Fibroblast of villous mesenchyme (primary cell): ENCODE measurements around the gene ZNF165. TPM values are rescaled to one million over a fixed set of nuclear protein-coding genes. Genes with fewer than 3 reads are reported as not detected.
A peak's percentile ranks its signal among the peaks of the same experiment; 100 is the strongest.
"Not testable (repeated sequence)": the region's sequence is repeated elsewhere in the genome, so short reads cannot be mapped to it uniquely, and the experiment has no call there.

ENCODE experiments used
- DNase-seq: peaks from one replicate; pipeline ENCODE4 v3.0.0-alpha.2; 2010; ENCODE audit warnings: low read depth
- H3K4me3 ChIP-seq: 2 replicates; pipeline ENCODE4 v1.5.1; 2011; ENCODE audit warnings: low read depth, mild to moderate bottlenecking, low read length
- CTCF ChIP-seq: IDR thresholded peaks from 2 replicates; pipeline ENCODE4 v1.5.1; 2012; ENCODE audit warnings: low read depth, mild to moderate bottlenecking, low read length; ENCODE audit not compliant: insufficient read depth
- total RNA-seq: library from RNA; depleted of rRNA; stranded (reverse); fragments of >200 nt; gene quantifications from 2 replicates; pipeline ENCODE4 v1.2.3, GENCODE V29; 2012

ZNF165 gene
- total RNA-seq, result 0.32 and 0.86 TPM in 2 replicates

DNA sequence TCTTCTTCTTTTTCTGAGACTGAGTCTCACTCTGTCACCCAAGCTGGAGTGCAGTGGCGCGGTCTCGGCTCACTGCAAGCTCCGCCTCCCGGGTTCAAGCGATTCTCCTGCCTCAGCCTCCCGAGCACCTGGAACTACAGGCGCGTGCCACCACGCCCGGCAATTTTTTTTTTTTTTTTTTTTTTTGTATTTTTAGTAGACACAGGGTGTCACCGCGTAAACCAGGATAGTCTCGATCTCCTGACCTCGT is at the start of gene ZNF165:
Gene ZNF165, plus strand, starts transcription at position 188 of the 250 bp plus-strand sequence. CDS start 4,913 bp downstream, outside the sequence.
- not testable (repeated sequence) for DNase-seq

DNA sequence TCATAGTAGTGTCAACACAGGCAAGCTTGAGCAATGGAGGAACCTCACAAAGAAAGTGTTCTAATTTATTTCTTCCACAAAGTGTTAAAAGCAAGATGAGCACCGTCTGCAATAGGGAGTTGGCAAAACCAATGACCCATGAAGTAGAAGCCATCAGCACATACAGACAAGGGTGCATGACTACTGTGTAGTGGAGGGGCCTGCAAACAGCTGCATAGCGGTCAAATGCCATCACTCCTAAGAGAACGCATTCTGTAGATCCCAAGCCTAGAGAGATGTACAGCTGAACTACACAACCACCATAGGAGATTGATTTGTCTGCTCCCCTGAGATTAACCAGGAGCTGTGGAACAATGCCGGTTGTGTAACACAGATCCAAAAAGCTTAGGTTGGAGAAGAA is 26.8 kb upstream of the ZNF165 start:
- no peak for DNase-seq
- H3K4me3 ChIP-seq, result no peak overlapping the region
- TF ChIP-seq CTCF, result no peak

More for the DNA sequence above, at the start of gene ZNF165:
- H3K4me3 ChIP-seq, result peak within 1 kb of the TSS; percentile 89

- DNase-seq, result no peak
- no peak overlapping the region for H3K4me3 ChIP-seq
- no peak for TF ChIP-seq CTCF
These were observed 20.0 kb upstream of the ZNF165 start for GRCh38 chr6:28060405-28060804.

- no peak for TF ChIP-seq CTCF
- DNase-seq, result no peak
These were observed 16.1 kb upstream of the ZNF165 start for GRCh38 chr6:28064272-28064671.

DNA sequence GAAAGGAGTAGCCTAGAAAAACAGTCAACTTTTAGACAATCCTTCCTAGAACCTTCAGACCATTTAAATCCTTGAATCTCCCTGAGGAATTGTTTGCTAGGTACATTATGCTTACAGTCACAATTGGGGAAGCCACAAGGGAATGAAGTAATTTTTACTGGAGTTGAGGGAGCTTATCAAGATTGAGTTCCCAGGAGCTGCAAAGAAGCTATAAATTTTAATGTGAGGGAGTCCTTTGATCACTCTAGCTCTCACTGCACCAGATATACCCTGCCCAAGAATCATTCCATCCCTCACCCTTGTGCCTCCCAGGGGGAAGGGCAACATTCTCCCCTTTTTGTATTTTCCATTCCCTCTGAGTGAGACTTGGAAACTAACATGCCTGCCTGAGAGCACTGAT is 12.3 kb upstream of the ZNF165 start:
- DNase-seq, result no peak
- TF ChIP-seq CTCF, result no peak
- H3K4me3 ChIP-seq, result no peak overlapping the region

More at GRCh38 chr6:28064272-28064671, 16.1 kb upstream of the ZNF165 start:
- no peak overlapping the region for H3K4me3 ChIP-seq

GRCh38 chr6:28070968-28071367 is 9.4 kb upstream of the ZNF165 start:
- DNase-seq, result not testable (repeated sequence)

GRCh38 chr6:28078050-28078449 is 2.3 kb upstream of the ZNF165 start:
- H3K4me3 ChIP-seq, result no peak overlapping the region
- DNase-seq, result no peak
- TF ChIP-seq CTCF, result no peak

More at GRCh38 chr6:28070968-28071367, 9.4 kb upstream of the ZNF165 start:
- not testable (repeated sequence) for H3K4me3 ChIP-seq

- DNase-seq, result no peak
- H3K4me3 ChIP-seq, result no peak overlapping the region
- no peak for TF ChIP-seq CTCF
These were observed 1.5 kb upstream of the ZNF165 start for GRCh38 chr6:28078836-28079235.
